H1 (cell line): ENCODE measurements around the gene LRP2BP. TPM values are rescaled to one million over a fixed set of nuclear protein-coding genes. Genes with fewer than 3 reads are reported as not detected.

Source experiments
- CTCF ChIA-PET: fragments of 300-600 bp; sonication (Branson Sonifier 250); formaldehyde crosslinking; loops from one replicate; lab custom pipeline; 2021; ENCODE audit not compliant: partially characterized antibody; lab: Charles Lee
- POLR2A ChIA-PET: fragments of 300-600 bp; sonication (Branson Sonifier 250); formaldehyde crosslinking; loops from one replicate; lab custom pipeline; 2021; ENCODE audit warnings: inconsistent platforms; ENCODE audit not compliant: partially characterized antibody; lab: Charles Lee
- DNase-seq, 2 experiments: peaks; one replicate each; pipeline versions ENCODE4 v3.0.0 to v3.0.0-alpha.2; 2010 to 2022; ENCODE audit warnings: low spot score in 2 of 2, low read depth in 1 of 2, mixed read lengths in 1 of 2
- FAIRE-seq: peaks from 2 replicates; lab custom pipeline; 2011; peaks lifted over from hg19 to GRCh38; lab: Jason Lieb, UNC
- H2AFZ ChIP-seq: 2 replicates; pipeline ENCODE4 v1.8.1; 2012; ENCODE audit warnings: low read length, inconsistent platforms
- H2AK5ac ChIP-seq: 2 replicates; pipeline ENCODE4 v1.6.1; 2013; ENCODE audit warnings: low read depth, low read length
- H2BK120ac ChIP-seq: replicated peaks from 2 replicates; pipeline ENCODE3; 2013; ENCODE audit warnings: low read depth, low read length, inconsistent platforms
- H2BK12ac ChIP-seq: 2 replicates; pipeline ENCODE4 v1.6.1; 2013; ENCODE audit warnings: low read depth, low read length
- H2BK15ac ChIP-seq: 2 replicates; pipeline ENCODE4 v1.6.1; 2013; ENCODE audit warnings: low read length
- H2BK20ac ChIP-seq: 2 replicates; pipeline ENCODE4 v1.6.1; 2013; ENCODE audit warnings: low read length
- H2BK5ac ChIP-seq: 2 replicates; pipeline ENCODE4 v1.6.1; 2013; ENCODE audit warnings: low read depth, low read length
- H3K14ac ChIP-seq: 2 replicates; pipeline ENCODE4 v1.6.1; 2013; ENCODE audit warnings: inconsistent platforms; ENCODE audit not compliant: insufficient read length
- H3K18ac ChIP-seq: 2 replicates; pipeline ENCODE4 v1.6.1; 2013; ENCODE audit warnings: low read length; ENCODE audit errors: extremely low read depth
- H3K23ac ChIP-seq: 2 replicates; pipeline ENCODE4 v1.6.1; 2013; ENCODE audit warnings: inconsistent platforms; ENCODE audit not compliant: insufficient read length
- H3K23me2 ChIP-seq: 2 replicates; pipeline ENCODE4 v1.6.1; 2013; ENCODE audit warnings: low read depth, low read length
- H3K27ac ChIP-seq: 2 replicates; pipeline ENCODE4 v1.6.1; 2011; ENCODE audit warnings: low read depth, low read length, inconsistent platforms
- H3K27me3 ChIP-seq, 4 experiments: replicated peaks in 1 of 4; 1 replicate in 1 of 4; 2 replicates in 3 of 4; pipeline versions ENCODE4 v1.6.1 to v1.8.1; 2011 to 2013; ENCODE audit warnings: low read length in 3 of 4, mild to moderate bottlenecking in 3 of 4, inconsistent platforms in 2 of 4, mixed read lengths in 2 of 4, moderate library complexity in 1 of 4; ENCODE audit not compliant: control insufficient read depth in 3 of 4, insufficient read depth in 3 of 4; ENCODE audit errors: extremely low read depth in 1 of 4
- H3K36me3 ChIP-seq, 4 experiments: 2 replicates each; pipeline versions ENCODE4 v1.6.1 to v1.8.1; 2011 to 2013; ENCODE audit warnings: mild to moderate bottlenecking in 4 of 4, low read length in 3 of 4, moderate library complexity in 2 of 4, control low read depth in 1 of 4, inconsistent platforms in 1 of 4; ENCODE audit not compliant: insufficient read depth in 4 of 4, control insufficient read depth in 2 of 4
- H3K4ac ChIP-seq: replicated peaks from 2 replicates; pipeline ENCODE3; 2013; ENCODE audit warnings: low read length, low read depth, mixed read lengths, inconsistent platforms; ENCODE audit not compliant: insufficient read length
- H3K4me1 ChIP-seq, 4 experiments: replicated peaks in 1 of 4; 1 replicate in 1 of 4; 2 replicates in 3 of 4; pipeline versions ENCODE4 v1.6.1 to v1.8.1; 2011 to 2013; ENCODE audit warnings: low read length in 3 of 4, inconsistent platforms in 2 of 4, mixed read lengths in 1 of 4; ENCODE audit not compliant: insufficient read depth in 4 of 4, control insufficient read depth in 3 of 4
- H3K4me2 ChIP-seq, 2 experiments: 2 replicates each; pipeline versions ENCODE4 v1.6.1 to v1.8.1; 2011 to 2013; ENCODE audit warnings: low read depth in 2 of 2, low read length in 2 of 2, control low read depth in 1 of 2, inconsistent platforms in 1 of 2, mild to moderate bottlenecking in 1 of 2; ENCODE audit not compliant: insufficient read depth in 1 of 2
- H3K4me3 ChIP-seq, 4 experiments: fragments of 200-600, 300-600 bp in 1 of 4; sonication (generic), shearing (Covaris generic), sonication (Bioruptor Twin) in 1 of 4; 2 replicates each; pipeline versions ENCODE4 v1.5.1 to v1.8.1; 2011 to 2016; ENCODE audit warnings: low read length in 4 of 4, low read depth in 3 of 4, control low read depth in 2 of 4, inconsistent platforms in 2 of 4, mild to moderate bottlenecking in 2 of 4, mixed read lengths in 1 of 4, moderate library complexity in 1 of 4; ENCODE audit not compliant: insufficient read depth in 2 of 4; ENCODE audit errors: extremely low read depth in 1 of 4
- H3K56ac ChIP-seq: replicated peaks from 2 replicates; pipeline ENCODE3; 2013; ENCODE audit warnings: low read depth, mild to moderate bottlenecking, mixed read lengths, low read length, inconsistent platforms; ENCODE audit not compliant: insufficient read length
- H3K79me1 ChIP-seq: 2 replicates; pipeline ENCODE4 v1.6.1; 2013; ENCODE audit warnings: low read depth, low read length, control low read depth
- H3K79me2 ChIP-seq, 2 experiments: 2 replicates each; pipeline versions ENCODE4 v1.6.1 to v1.8.1; 2012 to 2013; ENCODE audit warnings: low read length in 2 of 2, mild to moderate bottlenecking in 2 of 2, inconsistent platforms in 1 of 2; ENCODE audit not compliant: insufficient read depth in 2 of 2, control insufficient read depth in 1 of 2
- H3K9ac ChIP-seq, 4 experiments: replicated peaks in 1 of 4; 1 replicate in 1 of 4; 2 replicates in 3 of 4; pipeline versions ENCODE4 v1.6.1 to v1.8.1; 2011 to 2013; ENCODE audit warnings: low read depth in 3 of 4, low read length in 3 of 4, control low read depth in 2 of 4, mild to moderate bottlenecking in 2 of 4, moderate library complexity in 2 of 4, inconsistent platforms in 1 of 4; ENCODE audit errors: extremely low read depth in 1 of 4
- H3K9me3 ChIP-seq, 2 experiments: 2 replicates each; pipeline versions ENCODE4 v1.6.1 to v1.8.1; 2012 to 2013; ENCODE audit warnings: mild to moderate bottlenecking in 2 of 2, moderate library complexity in 2 of 2, control low read depth in 1 of 2, inconsistent platforms in 1 of 2, low read depth in 1 of 2, low read length in 1 of 2, mixed read lengths in 1 of 2; ENCODE audit not compliant: insufficient read depth in 2 of 2
- H4K20me1 ChIP-seq, 2 experiments: replicated peaks in 1 of 2; 2 replicates each; pipeline versions ENCODE3 to v1.8.1; 2011 to 2013; ENCODE audit warnings: inconsistent platforms in 2 of 2, low read length in 2 of 2, mild to moderate bottlenecking in 1 of 2; ENCODE audit not compliant: insufficient read depth in 2 of 2, control insufficient read depth in 1 of 2
- H4K5ac ChIP-seq: 2 replicates; pipeline ENCODE4 v1.6.1; 2013; ENCODE audit warnings: low read length, low read depth, mixed read lengths, inconsistent platforms; ENCODE audit not compliant: insufficient read length
- H4K8ac ChIP-seq: 2 replicates; pipeline ENCODE4 v1.8.0; 2013; ENCODE audit warnings: mild to moderate bottlenecking, moderate library complexity, low read length, inconsistent platforms; ENCODE audit not compliant: insufficient read depth; ENCODE audit errors: extremely low read depth
- H4K91ac ChIP-seq: replicated peaks from 2 replicates; pipeline ENCODE3; 2013; ENCODE audit warnings: low read length, mixed read lengths, inconsistent platforms; ENCODE audit not compliant: insufficient read length
- BRCA1 ChIP-seq: IDR thresholded peaks from 2 replicates; pipeline ENCODE4 v1.6.1; 2012; ENCODE audit warnings: low read depth, low read length, improper control_type of control experiment
- CREB1 ChIP-seq: IDR thresholded peaks from 2 replicates; pipeline ENCODE4 v1.6.1; 2012; ENCODE audit warnings: inconsistent platforms
- EP300 ChIP-seq, 2 experiments: IDR thresholded peaks; 1 replicate in 1 of 2; 2 replicates in 1 of 2; pipeline ENCODE4 v1.6.1; 2011 to 2012; ENCODE audit warnings: low read depth in 2 of 2, low read length in 2 of 2, mild to moderate bottlenecking in 2 of 2, borderline replicate concordance in 1 of 2, inconsistent platforms in 1 of 2, moderate library complexity in 1 of 2
- GTF2F1 ChIP-seq: IDR thresholded peaks from 2 replicates; pipeline ENCODE4 v1.6.1; 2012; ENCODE audit warnings: low read depth, low read length, improper control_type of control experiment, borderline replicate concordance
- KDM1A ChIP-seq: fragments of 200-600, 300-600 bp; sonication (generic); IDR thresholded peaks from 2 replicates; pipeline ENCODE4 v1.7.1; 2016; ENCODE audit warnings: mild to moderate bottlenecking, low read length, borderline replicate concordance
- MAFK ChIP-seq: IDR thresholded peaks from 2 replicates; pipeline ENCODE4 v1.6.1; 2012; ENCODE audit warnings: low read depth, mild to moderate bottlenecking, improper control_type of control experiment, low read length
- NRF1 ChIP-seq: IDR thresholded peaks from 2 replicates; pipeline ENCODE4 v1.6.1; 2011; ENCODE audit warnings: mild to moderate bottlenecking, low read depth, low read length, improper control_type of control experiment
- POU5F1 ChIP-seq: IDR thresholded peaks from 2 replicates; pipeline ENCODE4 v1.6.1; 2011; ENCODE audit warnings: low read depth, mild to moderate bottlenecking, low read length, moderate library complexity
- RFX5 ChIP-seq: IDR thresholded peaks from 2 replicates; pipeline ENCODE4 v1.6.1; 2011; ENCODE audit warnings: low read depth, low read length, improper control_type of control experiment, borderline replicate concordance
- RXRA ChIP-seq: IDR thresholded peaks from 2 replicates; pipeline ENCODE4 v1.6.1; 2011; ENCODE audit warnings: low read depth, mild to moderate bottlenecking, low read length, moderate library complexity; ENCODE audit not compliant: insufficient read depth
- SP4 ChIP-seq: IDR thresholded peaks from 2 replicates; pipeline ENCODE4 v1.6.1; 2012; ENCODE audit warnings: low read length, inconsistent platforms
- SRF ChIP-seq: IDR thresholded peaks from 2 replicates; pipeline ENCODE4 v1.6.1; 2011; ENCODE audit warnings: mild to moderate bottlenecking, low read depth, low read length, moderate library complexity
- WGBS, 2 experiments: shearing (Covaris generic) in 1 of 2; methylation state at CpG; one replicate each; pipeline versions ENCODE4 v1.1.6 to v1.1.7; 2013 to 2015; ENCODE audit warnings: low lambda C conversion rate in 2 of 2, mixed read lengths in 2 of 2, inconsistent platforms in 1 of 2, low coverage in 1 of 2, missing lambda C conversion rate in 1 of 2; ENCODE audit not compliant: insufficient replicate concordance in 2 of 2, insufficient coverage in 1 of 2, insufficient read length in 1 of 2; ENCODE audit errors: extremely low coverage in 1 of 2, missing lambda C conversion rate in 1 of 2; 5-methylcytosine and 5-hydroxymethylcytosine counted together
- polyA plus RNA-seq, 7 experiments: library from polyadenylated mRNA; depleted of rRNA in 3 of 7; stranded (reverse) in 5 of 7; unstranded in 2 of 7; fragments of >200 nt in 5 of 7; fragments of 200-250 nt in 2 of 7; gene quantifications; 1 replicate in 5 of 7; 2 replicates in 1 of 7; 4 replicates in 1 of 7; pipeline versions ENCODE4 v1.2.1 to v1.2.3, GENCODE V29; 2011 to 2013; ENCODE audit warnings: missing spikeins in 2 of 7, mixed read lengths in 2 of 7
- total RNA-seq: library from RNA; stranded (reverse); fragmentation: NEBNext Ultra II Directional; extraction: Animal tissue kit (Norgen Biotek cat#: 25700); gene quantifications from 2 replicates; pipeline ENCODE4 v1.2.1, GENCODE V29; 2021

The LRP2BP gene
- total and polyA plus RNA-seq, 2 of the 8 experiments (the other 6 are each of a cell fraction or from before 2014, with no cell fraction given) = 0.12 to 0.30 TPM

DNA sequence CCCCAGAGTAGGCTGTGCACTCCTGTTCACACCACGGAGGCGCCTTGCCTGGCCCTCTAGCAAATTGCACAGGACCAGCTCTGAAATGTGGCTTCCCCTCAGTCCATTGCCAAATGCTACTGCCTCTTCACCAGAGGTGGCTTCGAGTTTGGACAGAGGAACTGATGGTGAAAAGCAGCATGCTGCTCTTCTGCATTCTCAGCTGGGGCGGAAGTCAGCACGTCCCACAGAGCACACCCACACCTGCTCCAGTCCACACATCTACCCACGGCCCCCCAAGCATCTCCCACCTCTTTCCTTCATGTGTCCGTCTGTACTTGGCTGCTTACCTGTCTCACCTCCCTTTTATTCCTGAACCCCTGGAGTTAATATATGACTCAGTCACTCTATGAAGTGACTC is 43.5 kb downstream of the LRP2BP start:
- no peaks in the 10 kb centered on the region for H3K23me2 ChIP-seq
- H3K79me1 ChIP-seq = no peaks in the 10 kb centered on the region
- no peak overlapping the region for H4K8ac ChIP-seq
- no peaks in the 10 kb centered on the region for H3K79me2 ChIP-seq
- FAIRE-seq = no peak
- CTCF ChIA-PET = no interaction called here
- no peak overlapping the region for H2BK20ac ChIP-seq
- no peak overlapping the region for H3K4me2 ChIP-seq
- H3K14ac ChIP-seq = no peak overlapping the region
- peaks cover 0 to 9% (median 1%) of the 10 kb centered on the region in 4 experiments; a peak in 4 of 7 replicates for H3K4me1 ChIP-seq
- H2BK15ac ChIP-seq = no peak overlapping the region
- H4K20me1 ChIP-seq = no peaks in the 10 kb centered on the region
- H3K9ac ChIP-seq = no peak overlapping the region
- TF ChIP-seq SP4 (no peak), RFX5 (no peak), POU5F1 (no peak), CREB1 (no peak), BRCA1 (no peak), EP300 (IDR thresholded peaks at IDR 0.05; ENCODE audit: borderline replicate concordance in 1 of 2, low read depth in 2 of 2, low read length in 2 of 2) (no peak), NRF1 (no peak), KDM1A (no peak), GTF2F1 (no peak), RXRA (no peak), MAFK (no peak), SRF (no peak)
- no peaks in the 10 kb centered on the region for H3K9me3 ChIP-seq
- H2BK120ac ChIP-seq = no peak overlapping the region
- no peak overlapping the region for H2AK5ac ChIP-seq
- H2BK5ac ChIP-seq = no peak overlapping the region
- WGBS, 2 experiments = 94% methylated on average over 7 of the region's 7 CpGs; no CpG with 5 or more reads in 1 of the 2 experiments
- POLR2A ChIA-PET = interaction anchor here (0.7 to 1.2 kb wide), 2 partner anchors 18 to 209 kb away, joined by 3 read pairs; partner anchors contain the start of gene SLC25A4
- H3K18ac ChIP-seq = no peak overlapping the region
- no peak overlapping the region for H3K4me3 ChIP-seq
- no peaks in the 10 kb centered on the region for H3K27me3 ChIP-seq
- H2AFZ ChIP-seq = no peak overlapping the region
- H4K91ac ChIP-seq = no peak overlapping the region
- peaks cover 0 to 19% (median 1%) of the 10 kb centered on the region in 4 experiments; a peak in 5 of 8 replicates for H3K36me3 ChIP-seq
- no peak overlapping the region for H3K27ac ChIP-seq
- no peak overlapping the region for H3K4ac ChIP-seq
- no peak overlapping the region for H2BK12ac ChIP-seq
- H3K23ac ChIP-seq = no peak overlapping the region
- no peak for DNase-seq
- no peak overlapping the region for H3K56ac ChIP-seq
- no peak overlapping the region for H4K5ac ChIP-seq
